ENCODE data around the gene HMCN1.

GRCh38 chr1:185849014-185849413, 114.8 kb downstream of the HMCN1 start:
- no peak for TF ChIP-seq EZH2 (IDR thresholded peaks at IDR 0.05; ENCODE audit: low read depth, unreplicated experiment)
- TF ChIP-seq CTCF (conservative IDR thresholded peaks at IDR 0.05; ENCODE audit: low read depth in 2 of 2): no peak
- TF ChIP-seq, protein P1, sequence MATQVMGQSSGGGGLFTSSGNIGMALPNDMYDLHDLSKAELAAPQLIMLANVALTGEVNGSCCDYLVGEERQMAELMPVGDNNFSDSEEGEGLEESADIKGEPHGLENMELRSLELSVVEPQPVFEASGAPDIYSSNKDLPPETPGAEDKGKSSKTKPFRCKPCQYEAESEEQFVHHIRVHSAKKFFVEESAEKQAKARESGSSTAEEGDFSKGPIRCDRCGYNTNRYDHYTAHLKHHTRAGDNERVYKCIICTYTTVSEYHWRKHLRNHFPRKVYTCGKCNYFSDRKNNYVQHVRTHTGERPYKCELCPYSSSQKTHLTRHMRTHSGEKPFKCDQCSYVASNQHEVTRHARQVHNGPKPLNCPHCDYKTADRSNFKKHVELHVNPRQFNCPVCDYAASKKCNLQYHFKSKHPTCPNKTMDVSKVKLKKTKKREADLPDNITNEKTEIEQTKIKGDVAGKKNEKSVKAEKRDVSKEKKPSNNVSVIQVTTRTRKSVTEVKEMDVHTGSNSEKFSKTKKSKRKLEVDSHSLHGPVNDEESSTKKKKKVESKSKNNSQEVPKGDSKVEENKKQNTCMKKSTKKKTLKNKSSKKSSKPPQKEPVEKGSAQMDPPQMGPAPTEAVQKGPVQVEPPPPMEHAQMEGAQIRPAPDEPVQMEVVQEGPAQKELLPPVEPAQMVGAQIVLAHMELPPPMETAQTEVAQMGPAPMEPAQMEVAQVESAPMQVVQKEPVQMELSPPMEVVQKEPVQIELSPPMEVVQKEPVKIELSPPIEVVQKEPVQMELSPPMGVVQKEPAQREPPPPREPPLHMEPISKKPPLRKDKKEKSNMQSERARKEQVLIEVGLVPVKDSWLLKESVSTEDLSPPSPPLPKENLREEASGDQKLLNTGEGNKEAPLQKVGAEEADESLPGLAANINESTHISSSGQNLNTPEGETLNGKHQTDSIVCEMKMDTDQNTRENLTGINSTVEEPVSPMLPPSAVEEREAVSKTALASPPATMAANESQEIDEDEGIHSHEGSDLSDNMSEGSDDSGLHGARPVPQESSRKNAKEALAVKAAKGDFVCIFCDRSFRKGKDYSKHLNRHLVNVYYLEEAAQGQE (IDR thresholded peaks at IDR 0.05; ENCODE audit: unreplicated experiment): no peak
- TF ChIP-seq POLR2AphosphoS5 (IDR thresholded peaks at IDR 0.05; ENCODE audit: low read depth): no peak
- no peak for TF ChIP-seq EZH2phosphoT487 (IDR thresholded peaks at IDR 0.05; ENCODE audit: unreplicated experiment)
- TF ChIP-seq ETS1 (IDR thresholded peaks at IDR 0.05): no peak
- no peak for TF ChIP-seq JUNB (IDR thresholded peaks at IDR 0.05; ENCODE audit: unreplicated experiment)
- no peak for TF ChIP-seq CREB1 (CRISPR knock-in tag; IDR thresholded peaks at IDR 0.05; ENCODE audit: low read depth)
- TF ChIP-seq STAT1 (IDR thresholded peaks at IDR 0.05; ENCODE audit: unreplicated experiment): no peak
- no peak for TF ChIP-seq NANOG (IDR thresholded peaks at IDR 0.05; ENCODE audit: borderline replicate concordance)
